Measurements from ENCODE around the gene TFPI2. TPM values are rescaled to one million over a fixed set of nuclear protein-coding genes. Genes with fewer than 3 reads are reported as not detected.

TFPI2 gene
- total RNA-seq, 1 experiment from 2014 or later: 4.4 TPM

- no peak overlapping the region for H3K14ac ChIP-seq (ENCODE audit: insufficient read depth, low read length)
- no peak overlapping the region for H3K18ac ChIP-seq (ENCODE audit: insufficient read length, low read depth, low read length)
- H2AK5ac ChIP-seq (ENCODE audit: insufficient read length, low read length): no peak overlapping the region
- no peaks in the 10 kb centered on the region for H3K9me3 ChIP-seq (ENCODE audit: control insufficient read depth, low read depth, low read length)
- no peak overlapping the region for H2BK15ac ChIP-seq (ENCODE audit: low read depth, low read length)
- H3K4me3 Mint-ChIP-seq: no peak overlapping the region
- no peak overlapping the region for H3K9ac ChIP-seq (ENCODE audit: extremely low read depth, insufficient read length, low read length)
- H3K23ac ChIP-seq (ENCODE audit: insufficient read length, low read depth, low read length): no peak overlapping the region
- H4K20me1 ChIP-seq (ENCODE audit: control insufficient read depth, insufficient read depth, insufficient read length): no peaks in the 10 kb centered on the region
- no peaks in the 10 kb centered on the region; the same call in 1 of the 2 replicates for H3K27me3 Mint-ChIP-seq (ENCODE audit: low read depth)
- no peak overlapping the region for H2BK120ac ChIP-seq (ENCODE audit: low read depth, low read length, poor library complexity, severe bottlenecking)
- H4K8ac ChIP-seq (replicated peaks; ENCODE audit: insufficient read length, low read depth, low read length): no peak overlapping the region
- no peak for TF ChIP-seq CTCF (conservative IDR thresholded peaks at IDR 0.05)
- H3K27ac ChIP-seq (ENCODE audit: insufficient read length, low read depth, low read length): no peak overlapping the region
- no peaks in the 10 kb centered on the region for H3K79me1 ChIP-seq (ENCODE audit: insufficient read depth, low read depth, low read length, poor library complexity, severe bottlenecking)
- no peaks in the 10 kb centered on the region for H3K23me2 ChIP-seq (ENCODE audit: insufficient read length, low read depth, low read length, poor library complexity, severe bottlenecking)
- H2BK5ac ChIP-seq (ENCODE audit: insufficient read length, low read length): no peak overlapping the region
- no peak overlapping the region for H4K91ac ChIP-seq (ENCODE audit: insufficient read length, low read depth, low read length)
- H3K27ac Mint-ChIP-seq: no peak overlapping the region; a peak in 1 of 7 replicates
- H3K4me2 ChIP-seq (ENCODE audit: insufficient read depth, insufficient read length, low read length): no peak overlapping the region
- H3K9me3 Mint-ChIP-seq: no peaks in the 10 kb centered on the region
- H2BK20ac ChIP-seq (ENCODE audit: low read depth, low read length, poor library complexity, severe bottlenecking): no peak overlapping the region
- H3K56ac ChIP-seq (ENCODE audit: insufficient read length, low read depth, low read length): no peak overlapping the region
- no peak overlapping the region for H2AFZ ChIP-seq (ENCODE audit: low read length)
- H2BK12ac ChIP-seq (ENCODE audit: insufficient read length, low read depth, low read length): no peak overlapping the region
- H4K5ac ChIP-seq (ENCODE audit: insufficient read length, low read depth, low read length): no peak overlapping the region
- no peak overlapping the region for H3T11ph ChIP-seq (ENCODE audit: low read length)
- H3K36me3 Mint-ChIP-seq (ENCODE audit: insufficient read depth in 1 of 3, low read depth in 3 of 3): no peaks in the 10 kb centered on the region
- H3K4me1 ChIP-seq (ENCODE audit: insufficient read depth, low read length): no peaks in the 10 kb centered on the region
- no CpG with 5 or more reads among the region's 1 CpG for WGBS (ENCODE audit: extremely low coverage, insufficient read length, low lambda C conversion rate)
- H3K4ac ChIP-seq (ENCODE audit: low read depth, low read length): no peak overlapping the region
- no peaks in the 10 kb centered on the region for H3K79me2 ChIP-seq (ENCODE audit: insufficient read depth, low read length)
- H3K27me3 ChIP-seq (ENCODE audit: insufficient read depth, low read length): no peaks in the 10 kb centered on the region
- H3K4me1 Mint-ChIP-seq: no peaks in the 10 kb centered on the region
- DNase-seq: no peak
Measured at GRCh38 chr7:93855797-93856196, 34.8 kb downstream of the TFPI2 start.
